ENCODE data around the gene INPP5B. TPM values are rescaled to one million over a fixed set of nuclear protein-coding genes. Genes with fewer than 3 reads are reported as not detected.

INPP5B gene
- total RNA-seq, 2 donors from 2014 or later: 44.2 to 44.5 TPM

GRCh38 chr1:37951041-37951782 is 4.4 kb upstream of the INPP5B start:
- TF ChIP-seq CTCF (IDR thresholded peaks at IDR 0.05): no peak
- Histone ChIP-seq H3K9me3 (no peaks in the 10 kb centered on the region), H3K27ac (no peak overlapping the region), H3K27me3 (replicated peaks; ENCODE audit: insufficient read depth) (no peaks in the 10 kb centered on the region), H3K4me1 (ENCODE audit: control insufficient read depth in 1 of 2, low read depth in 2 of 2) (peaks cover 6 to 10% of the 10 kb centered on the region in 2 donors), H3K4me3 (no peak overlapping the region), H3K36me3 (no peaks in the 10 kb centered on the region)
- ATAC-seq (ENCODE audit: insufficient number of reproducible peaks, low FRiP score, low read depth) (no peak), DNase-seq (ENCODE audit: low spot score) (no peak)

- no peak overlapping the region for H3K27ac ChIP-seq
- TF ChIP-seq CTCF (IDR thresholded peaks at IDR 0.05): no peak
- peaks cover 11 to 25% of the 10 kb centered on the region in 2 donors for H3K4me1 ChIP-seq (ENCODE audit: control insufficient read depth in 1 of 2, low read depth in 2 of 2)
- no peak for ATAC-seq (ENCODE audit: insufficient number of reproducible peaks, low FRiP score, low read depth)
- H3K9me3 ChIP-seq: no peaks in the 10 kb centered on the region
- H3K36me3 ChIP-seq: no peaks in the 10 kb centered on the region
- no peaks in the 10 kb centered on the region for H3K27me3 ChIP-seq (replicated peaks; ENCODE audit: insufficient read depth)
- no peak for DNase-seq (ENCODE audit: low spot score)
- H3K4me3 ChIP-seq: no peak overlapping the region
Observed at GRCh38 chr1:37949524-37950152, 2.8 kb upstream of the INPP5B start.

- H3K4me3 ChIP-seq: no peak overlapping the region
- no peak for ATAC-seq (ENCODE audit: insufficient number of reproducible peaks, low FRiP score, low read depth)
- DNase-seq (ENCODE audit: low spot score): no peak
Observed at GRCh38 chr1:37948841-37949240, 2.0 kb upstream of the INPP5B start.

GRCh38 chr1:37948166-37948565 is 1.3 kb upstream of the INPP5B start:
- DNase-seq (ENCODE audit: low spot score) (no peak), ATAC-seq (ENCODE audit: insufficient number of reproducible peaks, low FRiP score, low read depth) (no peak)
- no peak overlapping the region for H3K27ac ChIP-seq
- no peaks in the 10 kb centered on the region for H3K9me3 ChIP-seq
- no peak overlapping the region for H3K4me3 ChIP-seq
- H3K36me3 ChIP-seq: no peaks in the 10 kb centered on the region
- TF ChIP-seq CTCF (IDR thresholded peaks at IDR 0.05): no peak
- no peaks in the 10 kb centered on the region for H3K27me3 ChIP-seq (replicated peaks; ENCODE audit: insufficient read depth)
- H3K4me1 ChIP-seq (ENCODE audit: control insufficient read depth in 1 of 2, low read depth in 2 of 2): peaks cover 11 to 25% of the 10 kb centered on the region in 2 donors

More at GRCh38 chr1:37948841-37949240, 2.0 kb upstream of the INPP5B start:
- Histone ChIP-seq H3K36me3 (no peaks in the 10 kb centered on the region), H3K27ac (no peak overlapping the region), H3K27me3 (replicated peaks; ENCODE audit: insufficient read depth) (no peaks in the 10 kb centered on the region), H3K4me1 (ENCODE audit: control insufficient read depth in 1 of 2, low read depth in 2 of 2) (peaks cover 11 to 25% of the 10 kb centered on the region in 2 donors), H3K9me3 (no peaks in the 10 kb centered on the region)
- TF ChIP-seq CTCF (IDR thresholded peaks at IDR 0.05): no peak

GRCh38 chr1:37947364-37947763 is 511 bp upstream of the INPP5B start:
- H3K4me3 ChIP-seq: peak overlapping the region; percentile 88
- no peak for TF ChIP-seq CTCF (IDR thresholded peaks at IDR 0.05)
- H3K36me3 ChIP-seq: no peaks in the 10 kb centered on the region
- no peak for DNase-seq (ENCODE audit: low spot score)
- H3K4me1 ChIP-seq (ENCODE audit: control insufficient read depth in 1 of 2, low read depth in 2 of 2): peaks cover 11 to 25% of the 10 kb centered on the region in 2 donors
- peak overlapping the region; percentile 96 for H3K27ac ChIP-seq
- H3K27me3 ChIP-seq (replicated peaks; ENCODE audit: insufficient read depth): no peaks in the 10 kb centered on the region
- no peaks in the 10 kb centered on the region for H3K9me3 ChIP-seq
- no peak for ATAC-seq (ENCODE audit: insufficient number of reproducible peaks, low FRiP score, low read depth)
